Endothelial cell of umbilical vein (primary cell): ENCODE measurements around the gene TF. TPM values are rescaled to one million over a fixed set of nuclear protein-coding genes. Genes with fewer than 3 reads are reported as not detected.

Experiments
- BruUV-seq: library from RNA; stranded (reverse); fragments of 400-500 nt; replicated peaks from 2 replicates; lab custom pipeline; 2021; lab: Mats Ljungman, UMichigan
- CTCF ChIA-PET: fragments of 300-600, 350-600 bp; sonication (Branson Sonifier 250); formaldehyde crosslinking; loops from one replicate; lab custom pipeline; 2021; ENCODE audit warnings: antibody characterized with exemption, inconsistent platforms; lab: Charles Lee
- POLR2A ChIA-PET: fragments of 300-600, 350-600 bp; sonication (Branson Sonifier 250); formaldehyde crosslinking; loops from one replicate; lab custom pipeline; 2021; ENCODE audit warnings: antibody characterized with exemption, inconsistent platforms; lab: Charles Lee
- DNase-seq: peaks from one replicate; pipeline ENCODE4 v3.0.0-alpha.2; 2011; ENCODE audit warnings: low read depth, low spot score
- FAIRE-seq: peaks from 2 replicates; lab custom pipeline; 2011; peaks lifted over from hg19 to GRCh38; lab: Jason Lieb, UNC
- H2AFZ ChIP-seq: 2 replicates; pipeline ENCODE4 v1.6.0; 2012; ENCODE audit warnings: low read depth, low read length, control low read depth, inconsistent platforms
- H3K27ac ChIP-seq: 2 replicates; pipeline ENCODE4 v1.5.1; 2011; ENCODE audit warnings: low read depth, mild to moderate bottlenecking, control low read depth, low read length, moderate library complexity; ENCODE audit not compliant: insufficient read depth
- H3K27me3 ChIP-seq, 2 experiments: 2 replicates each; pipeline versions ENCODE4 v1.6.0 to v1.6.1; 2011; ENCODE audit warnings: low read length in 2 of 2, mixed read lengths in 1 of 2; ENCODE audit not compliant: control insufficient read depth in 2 of 2, insufficient read depth in 2 of 2
- H3K36me3 ChIP-seq, 2 experiments: 2 replicates in 1 of 2; 3 replicates in 1 of 2; pipeline ENCODE4 v1.5.1; 2011; ENCODE audit warnings: low read length in 2 of 2, mild to moderate bottlenecking in 1 of 2, moderate library complexity in 1 of 2; ENCODE audit not compliant: control insufficient read depth in 2 of 2, insufficient read depth in 2 of 2; ENCODE audit errors: extremely low read depth in 1 of 2
- H3K4me1 ChIP-seq: 3 replicates; pipeline ENCODE4 v1.5.1; 2011; ENCODE audit warnings: mild to moderate bottlenecking, low read length; ENCODE audit not compliant: control insufficient read depth, insufficient read depth; ENCODE audit errors: extremely low read depth
- H3K4me2 ChIP-seq: 2 replicates; pipeline ENCODE4 v1.6.1; 2011; ENCODE audit warnings: low read length, control low read depth, mixed read lengths; ENCODE audit not compliant: insufficient read depth
- H3K4me3 ChIP-seq, 3 experiments: fragments of 200-600 bp in 1 of 3; sonication (generic), shearing (Covaris generic) in 1 of 3; replicated peaks in 1 of 3; 2 replicates each; pipeline ENCODE4 v1.5.1; 2011 to 2016; ENCODE audit warnings: control low read depth in 3 of 3, low read length in 3 of 3, mild to moderate bottlenecking in 2 of 3, inconsistent platforms in 1 of 3, low read depth in 1 of 3, moderate library complexity in 1 of 3; ENCODE audit not compliant: insufficient read depth in 1 of 3
- H3K79me2 ChIP-seq: 2 replicates; pipeline ENCODE4 v1.6.0; 2012; ENCODE audit warnings: low read length, inconsistent platforms; ENCODE audit not compliant: control insufficient read depth, insufficient read depth
- H3K9ac ChIP-seq: replicated peaks from 2 replicates; pipeline ENCODE3; 2011; ENCODE audit warnings: low read length, control low read depth; ENCODE audit not compliant: insufficient read depth; ENCODE audit errors: extremely low read depth
- H3K9me1 ChIP-seq: replicated peaks from 3 replicates; pipeline ENCODE4 v1.6.0; 2011; ENCODE audit warnings: mild to moderate bottlenecking, low read length; ENCODE audit not compliant: control insufficient read depth, insufficient read depth; ENCODE audit errors: extremely low read depth
- H3K9me3 ChIP-seq: replicated peaks from 2 replicates; pipeline ENCODE4 v1.5.1; 2012; ENCODE audit warnings: low read length, inconsistent platforms; ENCODE audit not compliant: control insufficient read depth, insufficient read depth
- H4K20me1 ChIP-seq: replicated peaks from 2 replicates; pipeline ENCODE3; 2011; ENCODE audit warnings: mild to moderate bottlenecking, low read length; ENCODE audit not compliant: control insufficient read depth, insufficient read depth; ENCODE audit errors: extremely low read depth
- CTCF ChIP-seq, 2 donors: IDR thresholded peaks; 1 replicate in 1 of 2; 2 replicates in 1 of 2; pipeline ENCODE4 v1.5.1; 2011; ENCODE audit warnings: low read length in 2 of 2, mild to moderate bottlenecking in 2 of 2, moderate library complexity in 2 of 2, control low read depth in 1 of 2, inconsistent platforms in 1 of 2, low read depth in 1 of 2; ENCODE audit not compliant: insufficient read depth in 1 of 2; ENCODE audit errors: extremely low read depth in 1 of 2
- EZH2 ChIP-seq: IDR thresholded peaks from 2 replicates; pipeline ENCODE4 v1.6.1; 2012; ENCODE audit warnings: borderline replicate concordance, low read depth, mild to moderate bottlenecking, moderate library complexity, low read length, inconsistent platforms; ENCODE audit not compliant: severe bottlenecking
- FOS ChIP-seq: IDR thresholded peaks from 2 replicates; pipeline ENCODE4 v1.6.1; 2011; ENCODE audit warnings: mild to moderate bottlenecking, low read length, moderate library complexity, borderline replicate concordance; ENCODE audit not compliant: insufficient read depth
- GATA2 ChIP-seq: IDR thresholded peaks from 2 replicates; pipeline ENCODE4 v1.7.0; 2011; ENCODE audit warnings: low read depth, mild to moderate bottlenecking, moderate library complexity, mixed read lengths, low read length; ENCODE audit not compliant: insufficient read length, insufficient read depth
- JUN ChIP-seq: IDR thresholded peaks from 2 replicates; pipeline ENCODE4 v1.6.1; 2011; ENCODE audit warnings: borderline replicate concordance, low read depth; ENCODE audit not compliant: insufficient read length, insufficient read depth
- MAX ChIP-seq: IDR thresholded peaks from 2 replicates; pipeline ENCODE4 v1.6.1; 2011; ENCODE audit not compliant: insufficient read depth, insufficient read length
- MYC ChIP-seq: IDR thresholded peaks from one replicate; pipeline ENCODE4 v1.6.1; 2011; ENCODE audit warnings: mild to moderate bottlenecking, low read depth, low read length
- POLR2A ChIP-seq: IDR thresholded peaks from 2 replicates; pipeline ENCODE4 v1.6.1; 2012; ENCODE audit warnings: low read depth, mild to moderate bottlenecking, control low read depth, low read length
- POLR2AphosphoS5 ChIP-seq: IDR thresholded peaks from 2 replicates; pipeline ENCODE4 v1.6.1; 2012; ENCODE audit warnings: low read depth, mild to moderate bottlenecking, control low read depth, low read length, moderate library complexity; ENCODE audit not compliant: insufficient read depth
- dilution Hi-C: fragments of 300-500 bp; cut with MboI; formaldehyde crosslinking; loops from one replicate; pipeline ENCODE4 v1.15.0; 2019; ENCODE audit warnings: low sequenced_read_pairs; ENCODE audit not compliant: extremely low pct_ligation_motif_present
- intact Hi-C: fragments of 100-400 bp; cut with micrococcal nuclease; formaldehyde crosslinking; loops from one replicate; pipeline ENCODE4 v1.10.0; 2022
- polyA plus RNA-seq, 4 experiments: library from polyadenylated mRNA; depleted of rRNA in 3 of 4; stranded (reverse) in 3 of 4; unstranded in 1 of 4; fragments of >200 nt; gene quantifications; 2 replicates each; pipeline versions ENCODE4 v1.2.1 to v1.2.3, GENCODE V29; 2011 to 2012; ENCODE audit warnings: missing spikeins in 1 of 4
- total RNA-seq: library from RNA; stranded (reverse); gene quantifications from 2 replicates; pipeline ENCODE4 v1.2.3, GENCODE V29; 2021

TF gene
- total and polyA plus RNA-seq, 2 donors (not counting 3 experiments of a cell fraction or from before 2014, with no cell fraction given): 0.32 to 0.69 TPM

- POLR2A ChIA-PET: no interaction called here
- CTCF ChIA-PET: no interaction called here
- intact Hi-C loops: no loop called here
Measured at GRCh38 chr3:133742351-133743091, 3.7 kb upstream of the TF start.

More at GRCh38 chr3:133742351-133743091, 3.7 kb upstream of the TF start:
- Histone ChIP-seq H3K9me1 (no peaks in the 10 kb centered on the region), H3K4me1 (no peaks in the 10 kb centered on the region), H3K4me2 (no peak overlapping the region), H3K4me3 (no peak overlapping the region), H3K9me3 (no peaks in the 10 kb centered on the region), H3K27ac (no peak overlapping the region), H4K20me1 (no peaks in the 10 kb centered on the region), H3K27me3 (peaks cover 17 to 27% of the 10 kb centered on the region in 2 experiments), H3K9ac (no peak overlapping the region), H3K79me2 (no peaks in the 10 kb centered on the region), H3K36me3 (no peaks in the 10 kb centered on the region), H2AFZ (no peak overlapping the region)
- dilution Hi-C loops: no loop called here
- BruUV-seq: no TSS peak
- DNase-seq (no peak), FAIRE-seq (no peak)
- TF ChIP-seq JUN (no peak), MAX (no peak), CTCF (IDR thresholded peaks at IDR 0.05; ENCODE audit: extremely low read depth in 1 of 2, insufficient read depth in 1 of 2, low read depth in 1 of 2, low read length in 2 of 2) (no peak), EZH2 (no peak), GATA2 (no peak), POLR2AphosphoS5 (no peak), POLR2A (no peak), FOS (no peak), MYC (no peak)
